ENCODE data around the gene PARD6G.

DNA sequence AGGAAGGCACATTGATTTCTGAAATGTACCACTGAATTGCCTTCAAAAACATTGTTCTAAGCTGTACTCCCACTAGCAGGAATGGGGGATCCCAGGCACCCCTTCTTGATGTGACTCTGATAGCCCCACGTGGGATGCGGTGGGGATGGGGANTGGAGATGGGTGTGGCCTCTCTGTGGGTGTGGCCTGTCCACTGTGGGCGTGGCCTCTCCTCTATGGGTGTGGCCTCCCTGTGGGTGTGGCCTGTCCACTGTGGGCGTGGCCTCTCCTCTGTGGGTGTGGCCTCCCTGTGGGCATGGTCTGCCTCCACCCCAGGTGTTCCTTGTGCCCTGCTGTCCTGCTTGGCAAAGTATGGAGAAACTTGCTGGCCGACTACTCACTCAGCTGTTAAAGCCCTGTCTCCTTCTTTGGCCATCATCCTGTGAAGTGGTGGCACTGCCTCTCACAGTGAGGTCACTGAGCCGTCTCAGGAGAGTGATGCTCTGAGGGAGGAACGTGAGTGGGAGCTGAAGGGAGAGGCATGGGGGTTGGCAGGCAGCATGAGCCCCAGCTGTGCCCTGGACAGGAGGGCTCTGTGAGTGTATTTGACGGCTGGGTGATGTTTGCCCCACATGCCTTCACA is 6.7 kb upstream of the PARD6G start:
- TF ChIP-seq, protein P1, sequence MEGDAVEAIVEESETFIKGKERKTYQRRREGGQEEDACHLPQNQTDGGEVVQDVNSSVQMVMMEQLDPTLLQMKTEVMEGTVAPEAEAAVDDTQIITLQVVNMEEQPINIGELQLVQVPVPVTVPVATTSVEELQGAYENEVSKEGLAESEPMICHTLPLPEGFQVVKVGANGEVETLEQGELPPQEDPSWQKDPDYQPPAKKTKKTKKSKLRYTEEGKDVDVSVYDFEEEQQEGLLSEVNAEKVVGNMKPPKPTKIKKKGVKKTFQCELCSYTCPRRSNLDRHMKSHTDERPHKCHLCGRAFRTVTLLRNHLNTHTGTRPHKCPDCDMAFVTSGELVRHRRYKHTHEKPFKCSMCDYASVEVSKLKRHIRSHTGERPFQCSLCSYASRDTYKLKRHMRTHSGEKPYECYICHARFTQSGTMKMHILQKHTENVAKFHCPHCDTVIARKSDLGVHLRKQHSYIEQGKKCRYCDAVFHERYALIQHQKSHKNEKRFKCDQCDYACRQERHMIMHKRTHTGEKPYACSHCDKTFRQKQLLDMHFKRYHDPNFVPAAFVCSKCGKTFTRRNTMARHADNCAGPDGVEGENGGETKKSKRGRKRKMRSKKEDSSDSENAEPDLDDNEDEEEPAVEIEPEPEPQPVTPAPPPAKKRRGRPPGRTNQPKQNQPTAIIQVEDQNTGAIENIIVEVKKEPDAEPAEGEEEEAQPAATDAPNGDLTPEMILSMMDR (IDR thresholded peaks at IDR 0.05), result no peak
- TF ChIP-seq POLR2A (IDR thresholded peaks at IDR 0.05), result no peak

All from body of pancreas (tissue), 4 donors.